Measurements from ENCODE around the gene ANKFY1.

ANKFY1 gene

GRCh38 chr17:4173781-4174180, 90.0 kb downstream of the ANKFY1 start:
- no peaks in the 10 kb centered on the region for H3K9me3 ChIP-seq (ENCODE audit: insufficient read depth, low read length)
- peaks cover 88% of the 10 kb centered on the region for H3K36me3 ChIP-seq (ENCODE audit: insufficient read depth, insufficient read length, low read length)
- no peak overlapping the region for H3K9ac ChIP-seq (ENCODE audit: insufficient read length, low read depth)
- H3K4me3 ChIP-seq (ENCODE audit: insufficient read length, low read depth) = no peak overlapping the region
- H3K4me1 ChIP-seq (ENCODE audit: insufficient read depth, insufficient read length) = peaks cover 4% of the 10 kb centered on the region
- TF ChIP-seq ZNF274 (IDR thresholded peaks at IDR 0.05; ENCODE audit: low read depth, low read length) (no peak), YY1 (IDR thresholded peaks at IDR 0.05; ENCODE audit: insufficient read depth, insufficient read length) (no peak), SUZ12 (IDR thresholded peaks at IDR 0.05; ENCODE audit: extremely low read depth, insufficient read depth, insufficient read length) (no peak)
- H3K27me3 ChIP-seq (ENCODE audit: insufficient read depth, insufficient read length) = no peaks in the 10 kb centered on the region
- no peak for DNase-seq (ENCODE audit: low read depth, low spot score)

DNA sequence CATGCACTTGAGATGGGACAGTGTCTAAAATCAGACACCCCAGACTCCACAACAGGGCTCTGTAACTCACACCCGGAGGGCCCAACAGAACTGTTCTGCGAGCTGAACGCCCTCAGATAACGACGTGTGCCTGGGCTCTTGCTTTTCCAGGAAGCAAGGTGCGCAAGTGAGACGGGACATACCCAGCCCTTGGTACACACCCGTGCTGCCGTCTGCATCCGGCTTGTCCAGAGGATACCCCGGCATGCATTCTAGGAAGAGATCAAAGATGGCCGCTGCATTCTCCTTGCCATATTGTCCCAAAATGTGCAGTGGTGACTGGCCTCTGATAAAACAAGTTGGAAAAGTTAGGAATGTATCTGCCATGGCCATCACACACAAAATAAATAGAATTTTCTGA, 91.4 kb downstream of the ANKFY1 start:
- no peak overlapping the region for H3K4me3 ChIP-seq (ENCODE audit: insufficient read length, low read depth)
- H3K4me1 ChIP-seq (ENCODE audit: insufficient read depth, insufficient read length) = peaks cover 3% of the 10 kb centered on the region
- no peak overlapping the region for H3K9ac ChIP-seq (ENCODE audit: insufficient read length, low read depth)
- no peak for DNase-seq (ENCODE audit: low read depth, low spot score)
- no peaks in the 10 kb centered on the region for H3K9me3 ChIP-seq (ENCODE audit: insufficient read depth, low read length)
- H3K27me3 ChIP-seq (ENCODE audit: insufficient read depth, insufficient read length) = no peaks in the 10 kb centered on the region
- H3K36me3 ChIP-seq (ENCODE audit: insufficient read depth, insufficient read length, low read length) = peaks cover 87% of the 10 kb centered on the region
- TF ChIP-seq SUZ12 (IDR thresholded peaks at IDR 0.05; ENCODE audit: extremely low read depth, insufficient read depth, insufficient read length) (no peak), YY1 (IDR thresholded peaks at IDR 0.05; ENCODE audit: insufficient read depth, insufficient read length) (no peak), ZNF274 (IDR thresholded peaks at IDR 0.05; ENCODE audit: low read depth, low read length) (no peak)

DNA sequence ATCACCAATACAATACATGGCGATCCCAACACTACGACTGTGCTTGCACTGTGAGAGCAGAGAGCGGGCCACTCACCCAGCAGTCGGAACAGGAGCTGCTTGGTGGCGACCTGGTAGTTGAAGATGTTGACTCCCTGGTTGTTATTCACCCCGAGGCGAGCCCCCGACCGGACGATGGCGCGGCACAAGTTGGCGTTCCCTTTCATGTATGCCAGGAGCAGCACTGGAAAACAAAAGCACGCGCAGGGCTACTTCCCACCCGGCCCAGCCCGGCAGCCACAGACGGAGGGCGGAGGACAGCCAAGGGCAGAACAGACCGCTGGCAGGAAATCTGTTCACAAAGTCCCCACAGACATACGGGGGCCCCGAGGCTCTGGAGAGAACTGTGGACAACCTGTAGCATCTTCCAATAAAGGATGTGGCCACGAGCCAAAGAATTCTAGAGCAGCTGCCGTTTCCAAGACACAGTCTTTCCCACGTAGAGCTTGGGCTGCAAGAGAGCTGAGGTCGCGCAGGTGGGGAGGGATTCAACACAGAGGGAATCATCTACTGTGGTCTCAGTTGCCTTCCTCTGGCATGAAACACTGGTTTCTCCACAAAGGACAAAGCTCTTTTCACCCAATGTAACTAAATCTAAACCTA, 93.0 kb downstream of the ANKFY1 start:
- Histone ChIP-seq H3K9me3 (ENCODE audit: insufficient read depth, low read length) (no peaks in the 10 kb centered on the region), H3K27me3 (ENCODE audit: insufficient read depth, insufficient read length) (no peaks in the 10 kb centered on the region), H3K4me1 (ENCODE audit: insufficient read depth, insufficient read length) (no peaks in the 10 kb centered on the region), H3K9ac (ENCODE audit: insufficient read length, low read depth) (no peak overlapping the region), H3K4me3 (ENCODE audit: insufficient read length, low read depth) (no peak overlapping the region), H3K36me3 (ENCODE audit: insufficient read depth, insufficient read length, low read length) (peaks cover 90% of the 10 kb centered on the region)
- TF ChIP-seq YY1 (IDR thresholded peaks at IDR 0.05; ENCODE audit: insufficient read depth, insufficient read length) = no peak
- no peak for TF ChIP-seq SUZ12 (IDR thresholded peaks at IDR 0.05; ENCODE audit: extremely low read depth, insufficient read depth, insufficient read length)
- TF ChIP-seq ZNF274 (IDR thresholded peaks at IDR 0.05; ENCODE audit: low read depth, low read length) = no peak
- DNase-seq (ENCODE audit: low read depth, low spot score) = no peak

GRCh38 chr17:4167786-4168185, 96.0 kb downstream of the ANKFY1 start:
- no peaks in the 10 kb centered on the region for H3K4me1 ChIP-seq (ENCODE audit: insufficient read depth, insufficient read length)
- no peak for DNase-seq (ENCODE audit: low read depth, low spot score)
- no peak overlapping the region for H3K4me3 ChIP-seq (ENCODE audit: insufficient read length, low read depth)
- no peak for TF ChIP-seq ZNF274 (IDR thresholded peaks at IDR 0.05; ENCODE audit: low read depth, low read length)
- TF ChIP-seq SUZ12 (IDR thresholded peaks at IDR 0.05; ENCODE audit: extremely low read depth, insufficient read depth, insufficient read length) = no peak
- TF ChIP-seq YY1 (IDR thresholded peaks at IDR 0.05; ENCODE audit: insufficient read depth, insufficient read length) = no peak
- peaks cover 78% of the 10 kb centered on the region for H3K36me3 ChIP-seq (ENCODE audit: insufficient read depth, insufficient read length, low read length)
- H3K27me3 ChIP-seq (ENCODE audit: insufficient read depth, insufficient read length) = no peaks in the 10 kb centered on the region
- no peaks in the 10 kb centered on the region for H3K9me3 ChIP-seq (ENCODE audit: insufficient read depth, low read length)
- H3K9ac ChIP-seq (ENCODE audit: insufficient read length, low read depth) = no peak overlapping the region

DNA sequence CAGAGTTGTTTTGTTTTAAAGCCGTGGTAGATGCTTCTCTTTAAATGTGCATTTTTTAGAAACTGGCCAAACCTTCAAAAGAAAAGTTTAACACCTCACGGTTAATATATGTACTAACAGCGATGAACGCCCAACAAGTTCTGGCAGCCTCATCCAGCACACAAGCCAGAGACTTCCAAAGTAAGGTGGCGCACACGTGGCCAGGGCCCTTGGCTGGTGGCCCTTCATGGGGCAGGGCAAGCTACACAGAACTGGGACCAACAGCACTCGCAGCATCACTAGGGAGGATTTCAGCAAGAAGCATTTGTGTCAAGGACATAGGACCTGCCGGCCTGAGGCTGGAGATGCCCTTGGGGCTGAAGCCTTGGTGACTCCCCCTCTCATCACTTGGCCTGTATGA, 97.4 kb downstream of the ANKFY1 start:
- Histone ChIP-seq H3K9ac (ENCODE audit: insufficient read length, low read depth) (no peak overlapping the region), H3K4me3 (ENCODE audit: insufficient read length, low read depth) (no peak overlapping the region), H3K4me1 (ENCODE audit: insufficient read depth, insufficient read length) (peaks cover 2% of the 10 kb centered on the region), H3K9me3 (ENCODE audit: insufficient read depth, low read length) (no peaks in the 10 kb centered on the region), H3K36me3 (ENCODE audit: insufficient read depth, insufficient read length, low read length) (peaks cover 66% of the 10 kb centered on the region), H3K27me3 (ENCODE audit: insufficient read depth, insufficient read length) (no peaks in the 10 kb centered on the region)
- TF ChIP-seq ZNF274 (IDR thresholded peaks at IDR 0.05; ENCODE audit: low read depth, low read length) = no peak
- no peak for TF ChIP-seq SUZ12 (IDR thresholded peaks at IDR 0.05; ENCODE audit: extremely low read depth, insufficient read depth, insufficient read length)
- no peak for TF ChIP-seq YY1 (IDR thresholded peaks at IDR 0.05; ENCODE audit: insufficient read depth, insufficient read length)
- no peak for DNase-seq (ENCODE audit: low read depth, low spot score)

- H3K36me3 ChIP-seq (ENCODE audit: insufficient read depth, insufficient read length, low read length) = peaks cover 57% of the 10 kb centered on the region
- no peak for DNase-seq (ENCODE audit: low read depth, low spot score)
- TF ChIP-seq YY1 (IDR thresholded peaks at IDR 0.05; ENCODE audit: insufficient read depth, insufficient read length) (no peak), ZNF274 (IDR thresholded peaks at IDR 0.05; ENCODE audit: low read depth, low read length) (no peak), SUZ12 (IDR thresholded peaks at IDR 0.05; ENCODE audit: extremely low read depth, insufficient read depth, insufficient read length) (no peak)
- H3K4me1 ChIP-seq (ENCODE audit: insufficient read depth, insufficient read length) = peaks cover 5% of the 10 kb centered on the region
- no peak overlapping the region for H3K9ac ChIP-seq (ENCODE audit: insufficient read length, low read depth)
- no peaks in the 10 kb centered on the region for H3K27me3 ChIP-seq (ENCODE audit: insufficient read depth, insufficient read length)
- no peak overlapping the region for H3K4me3 ChIP-seq (ENCODE audit: insufficient read length, low read depth)
- no peaks in the 10 kb centered on the region for H3K9me3 ChIP-seq (ENCODE audit: insufficient read depth, low read length)
Observed at GRCh38 chr17:4165301-4166010, 98.3 kb downstream of the ANKFY1 start.

GRCh38 chr17:4163951-4164350, 99.8 kb downstream of the ANKFY1 start:
- Histone ChIP-seq H3K9ac (ENCODE audit: insufficient read length, low read depth) (no peak overlapping the region), H3K36me3 (ENCODE audit: insufficient read depth, insufficient read length, low read length) (peaks cover 42% of the 10 kb centered on the region), H3K4me1 (ENCODE audit: insufficient read depth, insufficient read length) (peaks cover 9% of the 10 kb centered on the region), H3K9me3 (ENCODE audit: insufficient read depth, low read length) (no peaks in the 10 kb centered on the region), H3K27me3 (ENCODE audit: insufficient read depth, insufficient read length) (no peaks in the 10 kb centered on the region), H3K4me3 (ENCODE audit: insufficient read length, low read depth) (no peak overlapping the region)
- DNase-seq (ENCODE audit: low read depth, low spot score) = no peak
- TF ChIP-seq ZNF274 (IDR thresholded peaks at IDR 0.05; ENCODE audit: low read depth, low read length) (no peak), YY1 (IDR thresholded peaks at IDR 0.05; ENCODE audit: insufficient read depth, insufficient read length) (no peak), SUZ12 (IDR thresholded peaks at IDR 0.05; ENCODE audit: extremely low read depth, insufficient read depth, insufficient read length) (no peak)
